Thymus (tissue), 11 donors: ENCODE measurements around the gene MRPL53. TPM values are rescaled to one million over a fixed set of nuclear protein-coding genes. Genes with fewer than 3 reads are reported as not detected.
"Not testable (repeated sequence)": the region's sequence is repeated elsewhere in the genome, so short reads cannot be mapped to it uniquely, and the experiment has no call there.

Experiments used
- DNase-seq, 9 donors: peaks; one replicate each; pipeline ENCODE4 v3.0.0-alpha.2; 2013; ENCODE audit warnings: low spot score in 9 of 9, low read depth in 6 of 9, missing footprints in 1 of 9
- H3K27ac ChIP-seq, 2 donors: one replicate each; pipeline ENCODE4 v1.5.1; 2013; ENCODE audit warnings: control low read depth in 1 of 2, low read depth in 1 of 2, low read length in 1 of 2, mild to moderate bottlenecking in 1 of 2, moderate library complexity in 1 of 2
- H3K27me3 ChIP-seq, 2 donors: one replicate each; pipeline ENCODE4 v1.5.1; 2013; ENCODE audit warnings: low read length in 1 of 2; ENCODE audit not compliant: control insufficient read depth in 2 of 2, insufficient read depth in 1 of 2
- H3K36me3 ChIP-seq, 2 donors: one replicate each; pipeline ENCODE4 v1.5.1; 2013; ENCODE audit warnings: low read length in 1 of 2, mild to moderate bottlenecking in 1 of 2, moderate library complexity in 1 of 2; ENCODE audit not compliant: control insufficient read depth in 2 of 2, insufficient read depth in 2 of 2
- H3K4me1 ChIP-seq, 2 donors: one replicate each; pipeline ENCODE4 v1.5.1; 2013; ENCODE audit warnings: low read length in 2 of 2; ENCODE audit not compliant: control insufficient read depth in 2 of 2, insufficient read depth in 2 of 2
- H3K4me3 ChIP-seq, 2 donors: one replicate each; pipeline ENCODE4 v1.5.1; 2013; ENCODE audit warnings: low read length in 2 of 2, control low read depth in 1 of 2, mild to moderate bottlenecking in 1 of 2
- H3K9me3 ChIP-seq, 2 donors: one replicate each; pipeline ENCODE4 v1.5.1; 2013; ENCODE audit warnings: low read length in 1 of 2, mild to moderate bottlenecking in 1 of 2; ENCODE audit not compliant: control insufficient read depth in 2 of 2, insufficient read depth in 1 of 2
- WGBS: extraction: QIAGEN DNeasy Blood & Tissue Kit; methylation state at CpG from one replicate; pipeline ENCODE4 v1.1.7; 2013; 5-methylcytosine and 5-hydroxymethylcytosine counted together
- polyA plus RNA-seq: library from polyadenylated mRNA; stranded (reverse); fragments of 200-250 nt; gene quantifications from one replicate; pipeline ENCODE4 v1.2.3, GENCODE V29; 2013
- total RNA-seq: library from RNA; stranded (reverse); fragments of 120-200 nt; gene quantifications from one replicate; pipeline ENCODE4 v1.2.4, GENCODE V29; 2013
- donor health status: healthy.

MRPL53 gene
- total and polyA plus RNA-seq, 2 donors = 67.7 to 101 TPM

- Histone ChIP-seq H3K4me1 (peaks cover 29 to 41% of the 10 kb centered on the region in 2 donors), H3K36me3 (peaks cover 25 to 27% of the 10 kb centered on the region in 2 donors), H3K4me3 (peak overlapping the region in 1 of 2 donors; percentile 82)
- H3K27ac ChIP-seq, DNase-seq, H3K9me3 ChIP-seq, H3K27me3 ChIP-seq: not testable (repeated sequence)
- WGBS = 96% methylated on average over 13 of the region's 13 CpGs
Observed at GRCh38 chr2:74459503-74460118, 12.9 kb downstream of the MRPL53 start.

- peak overlapping the region; percentile 74 to 75 for H3K27ac ChIP-seq
- H3K27me3 ChIP-seq = no peaks in the 10 kb centered on the region
- H3K36me3 ChIP-seq = peaks cover 25 to 27% of the 10 kb centered on the region in 2 donors
- WGBS = 10% methylated on average over 10 of the region's 10 CpGs
- no peaks in the 10 kb centered on the region for H3K9me3 ChIP-seq
- DNase-seq = no peak
- H3K4me3 ChIP-seq = peak overlapping the region; percentile 82 to 92
- H3K4me1 ChIP-seq = peaks cover 25 to 40% of the 10 kb centered on the region in 2 donors
Observed at GRCh38 chr2:74458938-74459363, 13.5 kb downstream of the MRPL53 start.

GRCh38 chr2:74458132-74458937, 14.1 kb downstream of the MRPL53 start, which contains the start of gene WBP1:
WBP1 (plus strand) TSS chr2:74458438; CDS start chr2:74458603, 165 bp downstream.
- H3K27ac ChIP-seq = peak within 1 kb of the TSS; percentile 100
- peak; percentile 99 to 100 (median 100) for DNase-seq
- peaks cover 25 to 27% of the 10 kb centered on the region in 2 donors for H3K36me3 ChIP-seq
- H3K9me3 ChIP-seq = no peaks in the 10 kb centered on the region
- no peaks in the 10 kb centered on the region for H3K27me3 ChIP-seq
- WGBS = under 1% methylated on average over 37 of the region's 38 CpGs
- peak within 1 kb of the TSS; percentile 82 to 92 for H3K4me3 ChIP-seq
- H3K4me1 ChIP-seq = peaks cover 25 to 39% of the 10 kb centered on the region in 2 donors

- H3K4me1 ChIP-seq = peaks cover 28 to 46% of the 10 kb centered on the region in 2 donors
- peaks cover 19 to 22% of the 10 kb centered on the region in 2 donors for H3K36me3 ChIP-seq
- DNase-seq = peak in 5 of 9 donors; percentile 74 to 90 (median 79)
- under 1% methylated on average over 46 of the region's 46 CpGs for WGBS
- no peaks in the 10 kb centered on the region for H3K27me3 ChIP-seq
- peak overlapping the region; percentile 82 to 92 for H3K4me3 ChIP-seq
- no peaks in the 10 kb centered on the region for H3K9me3 ChIP-seq
- H3K27ac ChIP-seq = peak overlapping the region; percentile 100
Observed at GRCh38 chr2:74457549-74458131, 14.8 kb downstream of the MRPL53 start.

GRCh38 chr2:74457129-74457548, 15.3 kb downstream of the MRPL53 start:
- DNase-seq = no peak
- H3K9me3 ChIP-seq = no peaks in the 10 kb centered on the region
- H3K36me3 ChIP-seq = peaks cover 14 to 17% of the 10 kb centered on the region in 2 donors
- H3K27me3 ChIP-seq = no peaks in the 10 kb centered on the region
- WGBS = under 1% methylated on average over 27 of the region's 27 CpGs
- H3K27ac ChIP-seq = peak overlapping the region; percentile 100
- H3K4me1 ChIP-seq = peaks cover 31 to 51% of the 10 kb centered on the region in 2 donors
- H3K4me3 ChIP-seq = peak overlapping the region; percentile 82 to 92

GRCh38 chr2:74454654-74455511, 17.6 kb downstream of the MRPL53 start, which contains the start of gene INO80B:
INO80B (plus strand) TSS chr2:74455087; CDS start chr2:74455117, 30 bp downstream.
- DNase-seq = peak; percentile 95 to 100 (median 99)
- H3K27ac ChIP-seq = peak within 1 kb of the TSS; percentile 62 to 75

GRCh38 chr2:74450570-74451190, 21.8 kb downstream of the MRPL53 start:
- DNase-seq = no peak
- peaks cover 10 to 28% of the 10 kb centered on the region in 2 donors for H3K4me1 ChIP-seq
- H3K27ac ChIP-seq = no peak overlapping the region
- WGBS = 98% methylated on average over 3 of the region's 3 CpGs
- no peaks in the 10 kb centered on the region for H3K9me3 ChIP-seq
- no peaks in the 10 kb centered on the region for H3K36me3 ChIP-seq
- no peak overlapping the region for H3K4me3 ChIP-seq
- peaks cover 0 to 4% of the 10 kb centered on the region in 2 donors for H3K27me3 ChIP-seq

More at GRCh38 chr2:74454654-74455511, 17.6 kb downstream of the MRPL53 start, which contains the start of gene INO80B:
- Histone ChIP-seq H3K27me3 (no peaks in the 10 kb centered on the region), H3K4me3 (peak within 1 kb of the TSS; percentile 63 to 72), H3K4me1 (peaks cover 31 to 54% of the 10 kb centered on the region in 2 donors), H3K9me3 (no peaks in the 10 kb centered on the region), H3K36me3 (peaks cover 0 to 4% of the 10 kb centered on the region in 2 donors)
- WGBS = 1% methylated on average over 40 of the region's 40 CpGs

GRCh38 chr2:74448771-74449170, 23.7 kb downstream of the MRPL53 start:
- WGBS = 97% methylated on average over 2 of the region's 2 CpGs
- H3K9me3 ChIP-seq = no peaks in the 10 kb centered on the region
- no peak for DNase-seq
- H3K27ac ChIP-seq = no peak overlapping the region
- H3K4me1 ChIP-seq = peaks cover 6 to 15% of the 10 kb centered on the region in 2 donors
- H3K27me3 ChIP-seq = peaks cover 4 to 19% of the 10 kb centered on the region in 2 donors
- H3K4me3 ChIP-seq = no peak overlapping the region
- no peaks in the 10 kb centered on the region for H3K36me3 ChIP-seq
